T-helper 2 cell treated with Interferon-gamma antibody and Interleukin-4, amounts not matched to agents 100 ng/mL and 5 ng/mL, for 36 hours (primary cell): Measurements from ENCODE around the gene FAM3C. TPM values are rescaled to one million over a fixed set of nuclear protein-coding genes. Genes with fewer than 3 reads are reported as not detected.

Source experiments
- intact Hi-C: fragments of 100-400 bp; cut with micrococcal nuclease; formaldehyde crosslinking; loops from one replicate; pipeline ENCODE4 v1.15.1; 2023
- total RNA-seq: library from RNA; stranded (reverse); gene quantifications from 2 replicates; pipeline ENCODE4 v1.2.3, GENCODE V29; 2022

The FAM3C gene
- total RNA-seq, 1 donor from 2014 or later: 25.4 TPM

DNA sequence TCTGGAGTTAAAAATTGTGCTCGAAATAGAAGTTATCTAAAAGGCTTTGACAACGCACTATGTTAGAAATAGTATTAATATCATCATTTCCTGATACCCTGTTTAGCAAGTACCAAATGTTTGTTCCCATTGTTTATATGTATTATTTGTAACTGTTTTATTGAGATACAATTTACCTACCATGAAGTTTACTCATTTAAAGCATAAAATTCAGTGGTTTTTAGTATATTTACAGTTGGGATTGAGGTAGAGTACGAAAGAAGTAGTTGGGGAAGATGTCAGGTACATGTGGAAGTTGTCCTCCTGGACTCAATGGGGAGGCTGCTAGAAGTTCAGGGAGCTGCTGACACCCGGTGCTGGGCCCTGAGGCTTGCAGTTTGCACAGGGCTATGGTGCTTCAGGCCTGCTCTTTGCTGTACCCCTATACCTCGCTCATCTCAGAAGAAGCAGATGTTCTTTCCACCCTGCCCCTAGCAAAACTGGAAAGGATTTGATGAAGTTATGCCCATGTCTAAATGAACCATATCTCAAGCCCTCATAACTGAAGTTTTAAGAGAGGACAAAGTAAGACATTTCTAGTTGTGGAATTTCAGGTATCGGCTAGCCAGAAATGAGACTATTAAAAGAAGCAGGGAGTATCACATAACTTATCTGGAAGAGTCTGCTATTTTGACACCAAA lies 92.5 kb downstream of the FAM3C start:
- intact Hi-C loops: no loop called here

DNA sequence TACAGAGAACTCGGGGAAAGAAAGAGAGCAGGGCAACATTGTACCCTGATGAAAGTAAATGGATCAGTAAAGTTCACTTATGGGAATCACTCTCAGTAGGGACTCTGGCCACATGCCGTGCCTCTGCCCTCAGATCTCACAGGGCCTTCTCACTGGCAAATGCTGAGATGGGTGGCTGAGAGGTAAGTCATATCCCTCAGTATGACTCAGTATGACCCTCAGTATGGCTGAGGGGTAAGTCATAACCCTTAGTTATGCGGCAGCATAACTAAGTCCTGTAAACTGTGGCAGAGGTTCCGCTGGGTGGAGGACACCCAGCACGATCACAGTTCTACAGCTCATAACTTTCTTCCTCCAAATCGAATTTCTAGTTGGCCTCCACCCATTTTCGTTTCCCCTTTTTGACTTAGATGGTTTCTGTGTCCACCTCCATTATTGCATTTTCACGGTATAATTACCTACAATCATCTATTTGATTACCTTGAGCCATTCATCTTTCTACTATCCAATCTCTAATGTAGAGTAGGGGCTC lies 93.8 kb downstream of the FAM3C start:
- intact Hi-C loops: no loop called here

DNA sequence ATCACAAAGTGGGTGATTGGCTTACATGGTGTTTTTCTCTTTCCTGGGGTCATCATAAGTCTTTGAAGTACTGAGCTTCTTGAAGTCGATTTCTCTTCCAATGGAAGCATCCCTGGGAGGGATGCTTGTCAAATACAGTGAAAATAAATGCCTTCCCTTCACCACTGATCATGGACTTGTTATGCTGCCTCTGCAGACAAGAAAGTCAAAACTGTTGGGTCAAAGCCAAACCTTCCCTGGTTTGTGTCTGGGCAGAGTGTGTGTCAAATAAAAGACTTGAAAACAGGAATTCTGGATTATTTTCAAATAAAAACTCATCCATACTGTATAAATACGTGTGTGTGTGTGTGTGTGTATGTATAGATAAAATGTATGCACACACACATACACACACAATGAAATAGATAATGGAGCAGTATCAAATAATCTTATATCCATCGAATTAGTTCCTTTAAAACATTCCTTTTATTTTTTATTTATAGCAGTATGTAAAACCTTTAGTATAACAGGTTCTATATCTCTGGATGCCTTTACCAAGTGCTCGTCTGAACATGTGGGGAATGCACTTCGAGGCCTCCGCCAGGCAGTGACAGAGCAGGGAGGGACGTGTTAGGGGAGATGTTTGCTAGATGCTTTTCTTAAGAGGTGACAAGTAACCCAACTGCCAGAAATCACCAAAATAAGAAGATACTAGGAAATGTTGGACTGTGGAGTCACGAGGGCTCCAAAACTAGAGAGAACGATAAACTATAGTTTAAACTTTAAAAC lies 94.5 kb downstream of the FAM3C start:
- intact Hi-C loops: no loop called here

DNA sequence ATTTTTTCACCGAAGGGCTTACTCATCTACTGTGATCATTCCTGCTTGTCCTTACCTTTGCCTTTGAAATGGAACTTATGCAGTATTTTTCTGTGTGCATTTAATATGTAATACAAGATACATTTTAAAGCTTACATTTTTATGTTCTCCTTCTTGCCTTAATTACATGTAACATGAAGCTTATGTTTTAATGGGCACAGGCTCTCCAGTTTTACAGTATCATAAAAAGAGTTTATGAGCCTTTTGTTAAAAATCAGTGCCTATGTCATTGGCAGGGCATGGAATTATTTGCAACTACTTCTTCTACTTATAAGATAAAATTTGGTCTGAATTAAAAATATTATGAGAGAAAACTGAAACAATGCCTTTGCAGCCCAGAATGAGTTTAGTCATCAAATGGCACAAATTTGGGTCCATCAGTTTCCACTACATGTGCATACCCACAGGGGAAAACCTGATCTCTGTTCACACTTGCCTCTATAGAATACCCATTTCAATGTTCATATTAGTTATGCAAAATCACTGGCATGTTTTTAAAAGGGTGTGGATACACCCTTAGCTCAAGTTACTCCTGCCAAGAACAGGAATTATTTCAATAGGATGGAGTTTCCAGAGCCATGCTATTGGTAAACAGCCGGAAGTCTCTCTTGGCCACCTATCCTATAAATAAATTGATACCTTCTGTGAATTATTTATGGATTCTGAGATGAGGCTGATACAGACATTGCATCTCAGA lies 95.3 kb downstream of the FAM3C start:
- intact Hi-C loops: no loop called here

Other genes starting within 250 kb of the FAM3C start
- gene WNT16, start 67.3 kb downstream of the FAM3C start, total RNA-seq: not detected in 2 replicates